K562 (cell line): Measurements from ENCODE around the gene RBBP5. TPM values are rescaled to one million over a fixed set of nuclear protein-coding genes. Genes with fewer than 3 reads are reported as not detected.

Experiments
- ADNP ChIP-seq: fragments of 200-800 bp; sonication (Bioruptor generic); IDR thresholded peaks from 2 replicates; pipeline ENCODE4 v1.6.1; 2016; ENCODE audit warnings: missing genetic modification characterization, missing compliant biosample characterization
- BCLAF1 ChIP-seq, 2 experiments: fragments of 450-650 bp in 1 of 2; IDR thresholded peaks; 2 replicates each; pipeline ENCODE4 v1.6.1; 2011 to 2017; ENCODE audit warnings: low read depth in 2 of 2, antibody characterized with exemption in 1 of 2, borderline replicate concordance in 1 of 2, low read length in 1 of 2, mild to moderate bottlenecking in 1 of 2, mixed read lengths in 1 of 2; ENCODE audit not compliant: control insufficient read depth in 1 of 2
- CBFA2T3 ChIP-seq: fragments of 450-650 bp; IDR thresholded peaks from 2 replicates; pipeline ENCODE4 v1.6.1; 2017
- ELF4 ChIP-seq: fragments of 450-650 bp; formaldehyde crosslinking; IDR thresholded peaks from 2 replicates; pipeline ENCODE4 v1.4.0; 2022; ENCODE audit warnings: missing genetic modification characterization
- EZH2 ChIP-seq: IDR thresholded peaks from 2 replicates; pipeline ENCODE4 v1.6.1; 2012; ENCODE audit warnings: low read depth, mild to moderate bottlenecking, inconsistent platforms, low read length, borderline replicate concordance
- FOXM1 ChIP-seq, 2 experiments: fragments of 450-650 bp in 1 of 2; sonication (generic) in 1 of 2; formaldehyde crosslinking in 1 of 2; IDR thresholded peaks; 2 replicates each; pipeline versions ENCODE4 v1.6.1 to v1.9.0; 2017 to 2022; ENCODE audit warnings: low read depth in 2 of 2, mild to moderate bottlenecking in 2 of 2, missing genetic modification reagents in 1 of 2, moderate library complexity in 1 of 2
- FUS ChIP-seq: fragments of 200-400 bp; formaldehyde crosslinking; optimal IDR thresholded peaks from 2 replicates; pipeline ENCODE3; 2017; ENCODE audit warnings: low read depth, low read length
- GATAD2A ChIP-seq: fragments of 450-650 bp; IDR thresholded peaks from 2 replicates; pipeline ENCODE4 v1.6.1; 2017
- HDAC1 ChIP-seq, 2 experiments: fragments of 450-650 bp; IDR thresholded peaks; 2 replicates each; pipeline ENCODE4 v1.6.1; 2016 to 2017; ENCODE audit warnings: inconsistent platforms in 1 of 2, mild to moderate bottlenecking in 1 of 2, moderate library complexity in 1 of 2
- HDAC3 ChIP-seq: fragments of 450-650 bp; IDR thresholded peaks from 2 replicates; pipeline ENCODE4 v1.6.1; 2018; ENCODE audit warnings: borderline replicate concordance, mild to moderate bottlenecking, moderate library complexity; ENCODE audit not compliant: partially characterized antibody
- NR0B1 ChIP-seq: fragments of 450-650 bp; IDR thresholded peaks from one replicate; pipeline ENCODE4 v1.6.1; 2018; ENCODE audit warnings: mild to moderate bottlenecking, moderate library complexity; ENCODE audit not compliant: partially characterized antibody
- SP1 ChIP-seq: sonication (generic); formaldehyde crosslinking; IDR thresholded peaks from 2 replicates; pipeline ENCODE4 v1.8.1; 2022; ENCODE audit warnings: mild to moderate bottlenecking, missing genetic modification reagents
- ZBTB33 ChIP-seq: sonication (generic); formaldehyde crosslinking; IDR thresholded peaks from 2 replicates; pipeline ENCODE4 v1.8.1; 2023; ENCODE audit warnings: mild to moderate bottlenecking, missing genetic modification reagents
- ZBTB8A ChIP-seq: fragments of 450-650 bp; IDR thresholded peaks from 2 replicates; pipeline ENCODE4 v1.6.1; 2018; ENCODE audit warnings: mild to moderate bottlenecking, moderate library complexity; ENCODE audit not compliant: partially characterized antibody
- ZNF174 ChIP-seq: fragments of 250-450 bp; sonication (Bioruptor Pico); IDR thresholded peaks from 2 replicates; pipeline ENCODE4 v1.4.0; 2020; ENCODE audit warnings: mild to moderate bottlenecking
- ZNF311 ChIP-seq: fragments of 250-450 bp; sonication (Bioruptor Pico); IDR thresholded peaks from 2 replicates; pipeline ENCODE4 v1.4.0; 2020; ENCODE audit warnings: mild to moderate bottlenecking, moderate library complexity
- ZNF639 ChIP-seq, 2 experiments: fragments of 200-800 bp in 1 of 2; sonication (Bioruptor generic) in 1 of 2; sonication (generic) in 1 of 2; formaldehyde crosslinking in 1 of 2; IDR thresholded peaks in 1 of 2; conservative IDR thresholded peaks in 1 of 2; 2 replicates each; pipeline versions ENCODE4 v1.5.0 to v1.6.1; 2016 to 2020; ENCODE audit warnings: missing compliant biosample characterization in 1 of 2, missing genetic modification characterization in 1 of 2, missing genetic modification reagents in 1 of 2
- polyA plus RNA-seq, 8 experiments: library from polyadenylated mRNA; depleted of rRNA in 4 of 8; stranded (reverse) in 5 of 8; unstranded in 3 of 8; fragments of >200 nt; fragmentation: Nextera tagmentation in 2 of 8; fragmentation: Illumina TruSeq in 1 of 8; extraction: Ambion mirVana in 2 of 8; extraction: Trizol in 1 of 8; gene quantifications; 2 replicates each; pipeline versions ENCODE4 v1.2.1 to v1.2.3, GENCODE V29; 2011 to 2014; ENCODE audit warnings: inconsistent platforms in 1 of 8, missing spikeins in 1 of 8
- total RNA-seq, 7 experiments: library from RNA; depleted of rRNA in 6 of 7; stranded (reverse); fragments of >200 nt in 6 of 7; fragmentation: Illumina TruSeq in 2 of 7; extraction: Trizol in 2 of 7; gene quantifications; 2 replicates each; pipeline versions ENCODE4 v1.2.1 to v1.2.3, GENCODE V29; 2011 to 2021; ENCODE audit warnings: low replicate concordance in 1 of 7

RBBP5 gene
- total and polyA plus RNA-seq, 9 of the 15 experiments (the other 6 are each of a cell fraction or from before 2014, with no cell fraction given): 17.2 to 37.4 (median 28.4) TPM

- TF ChIP-seq ZNF174 (CRISPR knock-in tag): no peak; the same call in 1 of the 2 replicates
- TF ChIP-seq ELF4 (CRISPR knock-in tag): peak; percentile 90
- TF ChIP-seq FUS: no peak
- TF ChIP-seq ZBTB33: peak; percentile 91
- TF ChIP-seq SP1: peak; percentile 98
- TF ChIP-seq GATAD2A: peak; percentile 95; the same call in 1 of the 2 replicates
- peak in 1 of 2 experiments; percentile 97; a peak in 2 of 4 replicates for TF ChIP-seq ZNF639 (CRISPR knock-in tag; conservative IDR thresholded peaks at IDR 0.05 in 1 of 2, IDR thresholded peaks at IDR 0.05 in 1 of 2)
- TF ChIP-seq ZBTB8A: no peak
- peak; percentile 92 for TF ChIP-seq HDAC3
- no peak; the same call in 1 of the 2 replicates for TF ChIP-seq EZH2
- peak in 1 of 2 experiments; percentile 99; a peak in 2 of 4 replicates for TF ChIP-seq BCLAF1 (IDR thresholded peaks at IDR 0.05; ENCODE audit: borderline replicate concordance in 1 of 2, control insufficient read depth in 1 of 2, low read depth in 2 of 2, low read length in 1 of 2)
- peak; percentile 90 to 93 for TF ChIP-seq HDAC1 (IDR thresholded peaks at IDR 0.05)
- TF ChIP-seq ADNP (tag): no peak
- peak; percentile 92 for TF ChIP-seq FOXM1 (IDR thresholded peaks at IDR 0.05; ENCODE audit: low read depth)
- TF ChIP-seq FOXM1 (CRISPR knock-in tag; IDR thresholded peaks at IDR 0.05; ENCODE audit: low read depth): no peak
- no peak for TF ChIP-seq NR0B1
- peak; percentile 30; the same call in 1 of the 2 replicates for TF ChIP-seq CBFA2T3
- no peak for TF ChIP-seq ZNF311
Measured at GRCh38 chr1:205121660-205122488, at the start of gene RBBP5 (continued).
